Lung microvascular endothelial cell (primary cell): ENCODE results near the gene LMO2. TPM values are rescaled to one million over a fixed set of nuclear protein-coding genes. Genes with fewer than 3 reads are reported as not detected.
"Not testable (repeated sequence)": the region's sequence is repeated elsewhere in the genome, so short reads cannot be mapped to it uniquely, and the experiment has no call there.

ENCODE experiments used
- DNase-seq, 2 donors: peaks; one replicate each; pipeline versions ENCODE4 v3.0.0 to v3.0.0-alpha.2; 2010; ENCODE audit warnings: low read depth in 2 of 2
- total RNA-seq: library from RNA; depleted of rRNA; stranded (reverse); fragments of >200 nt; gene quantifications from 2 replicates; pipeline ENCODE4 v1.2.1, GENCODE V29; 2014

The LMO2 gene
- total RNA-seq, 1 donor from 2014 or later: 78.4 TPM

DNA sequence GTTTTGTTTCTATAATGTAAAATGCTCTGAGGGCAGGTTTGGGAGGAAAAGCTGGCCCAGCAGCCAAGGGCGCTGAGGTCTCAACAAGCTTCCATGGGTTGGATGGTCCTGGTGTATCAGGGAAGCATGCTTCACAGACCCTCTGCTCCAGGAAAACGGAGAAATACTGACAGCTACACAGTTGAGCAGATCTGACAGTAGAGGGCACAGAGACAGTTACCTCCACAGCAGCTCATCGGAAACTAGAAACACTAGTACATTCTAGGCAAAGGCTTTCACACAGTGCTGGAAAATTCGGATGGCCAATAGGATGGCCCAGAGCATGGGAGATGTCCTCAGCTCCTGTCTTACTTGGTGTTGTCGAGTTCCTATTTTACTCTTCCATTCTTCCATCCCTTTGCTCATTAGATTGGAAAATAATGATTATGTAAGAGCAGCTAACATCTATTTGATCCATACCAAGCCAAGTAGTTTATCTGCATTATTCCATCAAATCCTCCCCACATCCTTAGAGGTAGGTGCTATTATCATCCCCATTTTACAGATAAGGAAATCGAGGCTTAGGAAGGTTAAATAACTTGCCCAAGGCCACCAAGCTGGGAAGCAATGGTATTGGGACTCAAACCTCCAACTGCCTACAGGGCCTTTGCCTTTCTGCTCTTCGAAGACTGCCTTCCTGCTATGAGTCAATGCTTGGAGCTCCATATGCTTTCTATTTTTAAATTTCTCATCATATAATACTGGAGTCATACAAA, 28.3 kb downstream of the LMO2 start:
- peak in 1 of 2 donors; percentile 44 for DNase-seq

DNA sequence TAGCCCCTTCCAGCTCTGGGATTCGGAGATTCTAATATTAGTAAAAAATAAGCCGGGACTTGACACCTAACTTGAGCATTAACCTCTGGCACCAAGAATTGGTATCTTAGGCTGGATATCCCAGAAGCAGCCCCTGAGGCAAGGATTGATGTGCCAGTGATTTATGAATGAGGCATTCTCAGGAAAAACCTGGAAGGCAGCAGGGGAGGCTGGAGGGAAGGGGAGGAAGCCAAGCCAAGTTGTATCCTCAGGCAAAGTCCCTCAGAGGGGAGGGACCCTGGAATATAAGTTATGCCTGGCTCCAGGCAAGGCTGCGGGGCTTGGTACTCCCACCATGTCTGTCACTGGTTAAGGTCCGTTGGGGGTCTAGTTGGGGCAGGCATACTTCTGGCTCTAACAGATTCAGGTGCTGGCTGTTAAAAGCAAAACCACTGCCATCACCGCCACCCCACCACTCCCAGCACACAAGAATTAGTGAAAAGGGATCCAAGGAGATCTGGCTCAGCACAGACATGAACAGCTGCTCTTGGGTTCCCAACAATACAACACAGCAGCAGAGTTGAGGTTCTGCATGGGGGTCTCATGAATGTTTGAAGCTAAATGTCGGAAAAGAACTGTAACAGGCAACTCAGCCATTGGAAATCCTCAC, 29.8 kb downstream of the LMO2 start:
- DNase-seq: no peak

DNA sequence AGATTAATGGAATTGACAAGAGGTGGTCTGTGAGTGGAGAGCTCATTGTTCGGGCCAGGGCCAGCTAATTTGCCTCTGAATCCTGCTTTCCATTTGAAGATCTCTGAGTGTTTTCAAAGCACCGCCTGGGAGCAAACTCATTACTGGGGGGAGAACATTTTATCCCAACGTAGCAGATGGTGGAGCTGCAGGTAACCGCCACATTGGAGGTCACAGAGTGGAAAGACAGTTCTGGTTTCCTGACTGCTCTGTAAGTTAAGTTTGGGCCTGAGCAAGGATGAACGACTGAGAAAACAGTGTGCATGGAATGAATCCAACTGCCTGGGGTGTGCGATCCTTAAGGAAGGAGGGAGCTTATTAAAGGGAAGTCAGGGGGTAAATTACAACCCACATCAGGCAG, 30.5 kb downstream of the LMO2 start:
- no peak for DNase-seq

DNA sequence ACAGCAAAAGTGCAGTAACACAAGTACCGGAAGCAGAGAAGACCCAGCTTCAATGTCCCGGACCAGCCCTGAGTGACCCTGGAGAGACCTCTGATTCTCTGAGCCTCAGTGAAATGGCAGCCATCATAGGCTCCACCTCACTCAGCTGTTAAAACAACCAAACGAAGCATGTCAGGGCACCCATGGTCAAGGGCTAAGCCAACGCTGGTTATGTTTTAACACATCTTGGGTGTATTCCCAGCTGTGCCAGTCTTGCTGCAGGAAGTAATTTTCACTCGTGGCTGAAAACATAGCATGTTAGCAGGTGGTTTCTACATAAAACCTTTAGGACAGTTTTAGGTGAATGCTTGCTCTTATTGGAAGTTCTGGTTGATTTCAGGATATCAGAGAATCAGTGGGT, 30.9 kb downstream of the LMO2 start:
- no peak for DNase-seq

DNA sequence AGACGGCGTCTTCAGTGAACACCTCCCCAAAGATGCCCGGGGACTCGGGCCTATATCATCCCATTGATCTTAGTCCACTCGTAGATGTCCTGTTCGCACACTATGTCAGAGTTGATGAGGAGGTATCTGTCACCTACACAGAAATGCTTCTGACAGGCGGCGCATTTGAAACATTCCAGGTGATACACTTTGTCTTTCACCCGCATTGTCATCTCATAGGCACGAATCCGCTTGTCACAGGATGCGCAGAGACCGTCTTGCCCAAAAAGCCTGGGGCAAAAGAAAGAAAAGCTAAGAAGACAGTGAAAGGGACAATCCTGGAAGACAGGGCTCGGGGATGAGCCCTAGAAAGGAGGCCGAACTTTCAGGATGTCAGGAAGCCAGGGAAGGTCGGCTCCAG, 32.6 kb downstream of the LMO2 start:
- DNase-seq: no peak

DNA sequence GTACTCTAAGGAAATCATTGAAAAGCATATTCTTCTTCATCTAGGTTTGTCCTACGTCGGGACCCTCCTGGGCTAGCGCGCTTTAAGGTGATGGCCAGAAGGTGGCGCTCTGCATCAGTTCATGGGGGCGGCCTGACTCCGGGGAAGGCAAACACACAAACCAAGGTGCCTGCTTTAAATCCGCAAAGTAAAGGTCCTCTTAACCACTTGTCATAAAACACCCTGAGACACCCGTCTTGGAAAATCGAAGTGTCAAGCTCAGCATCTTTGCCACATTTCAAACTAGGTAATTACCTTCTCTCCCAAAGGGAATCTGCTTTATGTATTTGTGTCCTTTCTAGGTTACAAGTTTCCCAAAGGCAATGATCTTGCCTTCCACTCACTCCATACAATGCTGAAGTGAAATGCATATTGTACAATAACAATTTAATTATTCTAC, 33.9 kb downstream of the LMO2 start:
- peak; percentile 77 to 88 for DNase-seq

DNA sequence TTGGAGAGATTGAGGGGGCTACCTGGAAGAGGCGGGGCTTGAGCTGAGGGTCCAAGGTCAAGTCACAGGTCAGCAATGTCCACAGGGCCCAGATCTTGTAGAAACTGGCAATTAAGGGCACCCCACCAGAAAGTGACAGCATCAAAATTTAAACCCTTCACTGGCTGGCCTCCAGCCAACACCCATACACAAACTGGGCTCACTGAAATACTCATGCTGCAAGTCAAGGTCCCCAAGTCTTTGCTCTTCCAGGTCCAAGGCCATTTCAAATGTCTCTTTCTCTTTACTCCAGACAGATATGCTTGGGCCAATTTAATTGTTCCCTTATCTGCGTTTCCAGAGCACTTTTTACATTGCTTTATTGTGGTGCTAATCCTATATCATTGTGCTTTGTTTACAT, 36.4 kb downstream of the LMO2 start:
- DNase-seq: no peak

DNA sequence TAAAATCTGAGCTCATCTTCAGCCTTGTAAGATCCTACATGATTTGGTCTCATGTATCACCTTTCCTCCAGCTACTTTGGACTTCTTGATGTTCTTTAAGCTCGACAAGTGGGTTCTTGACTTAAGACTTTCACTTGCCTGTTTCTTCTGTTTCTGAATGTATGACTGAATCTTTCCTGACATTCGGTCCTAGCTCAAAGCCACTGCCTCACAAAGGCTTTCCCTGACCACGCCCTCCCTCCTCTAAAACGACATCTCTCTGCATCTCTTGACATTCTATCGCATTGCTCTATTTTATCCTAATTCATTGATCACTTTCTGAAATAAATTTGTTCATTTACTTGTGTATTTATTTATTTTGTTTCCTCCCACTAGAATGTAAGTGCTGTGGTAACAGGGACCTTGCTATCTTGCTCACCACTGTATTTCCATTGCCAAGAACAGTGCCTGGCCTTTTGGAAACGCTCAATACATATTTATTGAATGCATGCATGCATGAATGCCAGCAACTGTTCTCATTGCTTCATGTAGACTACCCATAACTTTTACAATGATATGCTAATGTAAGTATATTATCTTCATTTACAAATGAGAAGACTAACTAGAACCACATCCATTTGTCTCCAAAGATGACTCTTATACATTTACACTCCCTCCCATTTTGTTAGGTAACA, 43.0 kb downstream of the LMO2 start:
- no peak for DNase-seq

DNA sequence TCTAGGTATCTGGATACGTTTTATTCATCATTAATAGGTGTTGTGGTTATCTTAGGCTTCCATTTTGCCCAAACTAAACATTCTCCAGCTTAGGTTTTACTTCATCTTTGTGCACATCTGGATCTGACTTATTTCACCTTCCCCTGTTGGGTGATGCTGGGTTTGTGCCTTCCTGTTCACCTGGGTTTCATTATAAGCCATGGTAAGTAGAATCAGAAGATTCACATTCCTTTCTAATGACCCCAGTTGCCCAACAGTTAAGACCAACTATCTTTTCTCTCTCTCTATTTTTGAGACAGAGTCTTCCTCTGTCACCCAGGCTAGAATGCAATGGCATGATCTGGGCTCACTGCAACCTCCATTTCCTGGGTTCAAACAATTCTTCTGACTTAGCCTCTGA, 44.6 kb downstream of the LMO2 start:
- no peak for DNase-seq

DNA sequence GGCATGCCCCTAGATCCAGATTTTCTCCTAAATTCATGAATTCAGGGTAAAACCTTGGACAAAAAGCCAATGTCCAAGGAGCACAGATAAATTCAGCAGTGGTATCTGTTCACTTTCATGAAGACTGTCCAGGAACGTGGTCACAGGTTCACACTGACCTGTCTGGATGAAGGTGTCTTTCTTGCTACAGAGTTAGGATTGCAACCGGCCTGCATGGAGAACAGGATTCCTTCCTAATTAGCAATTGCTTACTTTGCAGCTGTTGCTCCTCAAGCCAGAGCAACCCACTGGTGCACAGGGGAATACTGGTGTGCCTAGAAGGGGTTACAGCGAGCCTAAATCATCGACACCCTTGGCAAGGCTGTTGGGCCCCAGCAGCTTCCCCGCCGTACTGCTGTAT, 47.6 kb downstream of the LMO2 start:
- DNase-seq: no peak

DNA sequence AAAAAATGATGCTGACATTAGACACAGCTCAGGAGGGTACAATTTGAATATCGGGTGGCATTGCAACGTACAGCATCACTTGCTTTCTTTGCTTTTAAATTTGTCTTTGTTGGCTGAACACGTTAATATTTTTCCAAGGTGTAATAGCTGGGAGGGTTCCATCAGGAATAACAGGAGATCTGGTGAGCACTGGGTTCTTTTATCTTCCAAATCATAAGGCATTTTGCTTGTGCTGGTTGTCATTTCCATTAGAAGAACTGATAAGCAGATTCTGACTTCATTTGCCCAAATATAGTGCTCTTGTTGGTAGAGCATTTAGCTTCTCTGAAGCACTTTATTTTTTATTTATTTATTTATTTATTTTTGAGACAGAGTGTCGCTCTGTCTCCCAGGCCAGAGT, 48.9 kb downstream of the LMO2 start:
- DNase-seq: no peak

DNA sequence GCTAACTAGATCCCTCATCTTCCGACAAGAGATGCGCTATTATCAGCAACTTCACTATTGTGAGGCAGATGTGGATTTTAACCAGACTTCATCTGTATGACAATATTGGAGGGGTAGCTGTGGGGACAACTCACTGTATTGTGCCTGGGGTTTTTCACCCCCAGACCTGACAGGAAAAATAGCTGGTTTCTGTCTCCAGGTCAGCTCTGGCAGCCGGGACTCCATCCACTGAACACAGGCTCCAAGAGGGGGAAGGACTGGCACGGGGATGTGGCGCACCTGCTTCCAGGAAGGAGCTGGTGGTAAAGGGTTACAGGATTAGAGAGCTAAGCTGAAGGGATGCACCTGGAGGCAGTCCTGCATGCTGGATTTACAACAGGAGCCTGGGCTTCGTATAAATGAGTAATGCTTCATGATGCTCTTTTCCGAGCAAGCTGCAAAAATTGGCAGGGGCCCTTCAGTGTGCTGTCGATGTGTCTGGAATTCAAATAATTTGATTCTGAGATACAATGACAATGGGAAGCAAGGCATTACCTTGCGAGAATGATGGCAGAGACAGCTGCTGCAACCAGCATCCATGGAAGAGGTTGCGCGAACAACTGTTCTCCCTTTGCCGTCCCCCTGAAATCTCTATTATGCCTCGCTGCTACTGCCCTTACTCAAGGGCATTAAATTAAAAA, 49.5 kb downstream of the LMO2 start:
- no peak for DNase-seq

DNA sequence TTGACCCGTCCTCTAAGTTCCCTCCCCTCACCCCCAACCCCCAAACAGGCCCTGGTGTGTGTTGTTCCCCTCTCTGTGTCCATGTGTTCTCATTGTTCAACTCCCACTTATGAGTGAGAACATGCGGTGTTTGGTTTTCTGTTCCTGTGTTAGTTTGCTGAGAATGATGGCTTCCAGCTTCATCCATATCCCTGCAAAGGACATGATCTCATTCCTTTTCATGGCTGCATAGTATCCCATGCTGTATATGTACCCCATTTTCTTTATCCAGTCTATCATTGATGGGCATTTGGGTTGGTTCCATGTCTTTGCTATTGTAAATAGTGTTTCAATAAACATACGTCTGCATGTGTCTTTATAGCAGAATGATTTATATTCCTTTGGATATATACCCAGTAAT, 53.6 kb downstream of the LMO2 start:
- not testable (repeated sequence) for DNase-seq

DNA sequence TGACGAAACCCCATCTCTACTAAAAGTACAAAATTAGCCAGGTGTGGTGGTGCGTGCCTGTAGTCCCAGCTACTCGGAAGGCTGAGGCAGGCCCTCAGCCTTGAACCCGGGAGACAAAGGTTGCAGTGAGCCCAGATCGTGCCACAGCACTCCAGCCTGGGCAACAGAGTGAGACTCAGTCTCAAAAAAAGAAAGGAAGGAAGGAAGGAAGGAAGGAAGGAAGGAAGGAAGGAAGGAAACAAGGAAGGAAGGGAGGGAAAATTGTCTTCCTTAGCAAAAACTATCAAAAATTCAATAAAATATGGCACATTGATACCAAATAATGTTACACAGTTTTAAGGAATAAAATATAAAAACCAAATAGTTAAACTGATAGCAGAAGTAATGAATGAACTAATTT, 54.5 kb downstream of the LMO2 start:
- not testable (repeated sequence) for DNase-seq

DNA sequence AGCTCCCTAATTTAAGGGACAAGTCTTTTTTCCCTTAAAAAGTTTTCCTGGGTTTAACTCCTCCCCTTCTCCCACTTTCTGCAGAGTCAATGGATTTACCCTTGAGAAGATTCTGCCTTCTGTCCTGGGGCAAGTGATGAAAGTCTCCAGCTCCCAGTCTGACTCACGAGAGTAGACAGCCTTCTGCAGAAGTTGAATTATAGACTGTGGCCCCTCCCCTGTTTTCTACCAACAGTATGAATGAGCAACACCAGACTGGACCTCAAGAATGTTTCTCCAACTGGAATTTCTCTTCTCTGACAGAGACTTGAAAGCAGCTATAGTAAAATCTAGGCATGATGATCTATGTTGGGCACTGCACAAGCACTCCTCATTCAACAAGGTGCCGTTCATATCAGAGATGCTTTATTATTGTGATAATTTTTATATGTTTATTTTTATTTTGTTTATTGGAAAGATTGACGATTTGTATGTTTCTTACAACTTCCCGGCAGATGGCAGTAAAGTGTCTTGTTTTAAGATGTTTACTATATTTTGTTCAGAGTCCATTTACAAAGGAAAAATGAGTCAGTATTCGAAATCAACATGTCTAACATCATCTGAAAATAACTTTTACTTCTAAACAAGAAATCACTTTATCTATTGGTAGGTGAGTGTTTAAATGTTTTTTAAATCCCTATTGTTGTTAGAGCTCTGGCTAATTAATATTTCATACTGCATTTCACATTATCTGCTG, 56.6 kb downstream of the LMO2 start:
- peak; percentile 73 for DNase-seq

DNA sequence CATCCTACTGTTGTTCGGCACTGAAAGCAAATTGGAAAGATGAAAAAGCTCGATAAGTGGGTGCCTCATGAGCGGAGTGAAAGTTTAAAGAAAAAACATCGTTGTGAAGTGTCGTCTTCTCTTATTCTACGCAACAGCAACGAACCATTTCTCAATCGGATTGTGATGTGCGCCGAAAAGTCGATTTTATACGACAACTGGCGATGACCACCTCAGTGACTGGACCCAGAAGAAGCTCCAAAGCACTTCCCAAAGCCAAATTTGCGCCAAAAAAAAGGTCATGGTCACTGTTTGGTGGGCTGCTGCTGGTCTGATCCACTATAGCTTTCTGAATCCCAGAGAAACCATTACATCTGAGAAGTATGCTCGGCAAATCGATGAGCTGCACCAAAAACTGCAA, 59.2 kb downstream of the LMO2 start:
- DNase-seq: no peak

DNA sequence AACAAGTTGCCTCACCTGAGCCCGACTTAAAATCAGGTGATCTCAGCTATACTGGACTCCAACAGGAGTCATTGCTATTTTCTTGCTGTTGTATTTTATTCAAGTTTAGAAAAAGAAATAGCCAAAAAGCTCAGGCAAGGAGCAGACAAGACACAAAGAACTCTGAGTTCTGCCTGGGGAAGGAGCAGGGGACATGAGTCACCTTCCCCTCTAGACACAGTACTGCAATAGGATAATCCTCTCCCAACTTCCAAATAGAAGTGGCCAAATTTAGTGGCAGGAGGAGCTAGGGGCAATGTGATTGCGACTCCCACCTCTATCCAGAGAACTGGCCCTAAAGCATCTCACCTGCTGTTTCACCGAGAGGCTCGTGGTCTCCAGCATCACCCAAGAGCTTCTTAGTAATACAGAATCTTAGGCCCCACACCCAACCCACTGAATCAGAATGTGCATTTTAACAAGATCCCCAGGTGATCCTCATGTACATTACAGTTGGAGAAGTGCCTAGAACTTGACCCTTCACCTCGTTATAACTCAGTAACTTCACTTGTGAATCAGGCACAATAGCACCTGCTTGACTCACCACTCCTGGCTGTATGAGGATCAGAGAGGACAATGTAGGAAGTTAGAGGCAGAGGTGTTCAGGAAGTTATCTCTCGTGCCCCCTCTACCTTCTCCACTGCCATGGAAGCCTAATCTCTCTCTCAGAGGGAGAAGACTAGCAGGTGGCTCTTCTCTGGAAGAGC, 60.8 kb downstream of the LMO2 start:
- peak in 1 of 2 donors; percentile 28 for DNase-seq

DNA sequence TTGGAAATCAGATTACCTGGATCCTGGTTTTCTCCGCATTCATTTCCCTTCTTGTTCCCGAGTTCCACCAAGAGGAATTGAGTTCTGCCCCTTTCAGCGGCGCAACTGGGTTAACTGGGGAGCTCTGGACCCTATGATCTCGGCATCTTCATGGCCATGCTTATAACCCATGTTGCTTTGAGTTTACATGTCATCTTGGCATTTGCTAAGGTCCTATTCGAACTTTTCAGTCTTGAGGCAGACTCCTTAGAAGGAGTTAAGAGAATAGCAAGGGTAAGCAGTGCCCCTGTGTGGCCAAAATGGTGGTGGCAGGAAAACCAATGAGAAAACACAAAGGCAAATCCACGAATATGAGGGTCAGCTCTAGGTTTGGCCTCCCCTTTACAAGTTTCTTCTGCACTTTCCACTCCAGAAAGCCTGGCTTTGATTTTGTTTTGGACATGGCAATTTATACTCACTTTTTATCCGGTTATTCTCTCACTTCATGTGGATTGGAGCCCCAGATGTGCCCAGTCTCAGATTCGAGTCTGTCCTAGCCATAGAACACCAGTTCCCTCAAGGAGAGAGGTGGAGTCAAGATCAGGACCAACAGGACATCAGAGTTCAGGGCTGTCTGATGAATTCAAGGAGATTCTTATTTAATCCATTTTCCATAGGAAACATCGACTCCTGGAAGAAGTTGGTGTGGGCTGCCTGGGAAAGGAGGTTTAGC, 62.3 kb downstream of the LMO2 start:
- peak; percentile 35 to 76 for DNase-seq

DNA sequence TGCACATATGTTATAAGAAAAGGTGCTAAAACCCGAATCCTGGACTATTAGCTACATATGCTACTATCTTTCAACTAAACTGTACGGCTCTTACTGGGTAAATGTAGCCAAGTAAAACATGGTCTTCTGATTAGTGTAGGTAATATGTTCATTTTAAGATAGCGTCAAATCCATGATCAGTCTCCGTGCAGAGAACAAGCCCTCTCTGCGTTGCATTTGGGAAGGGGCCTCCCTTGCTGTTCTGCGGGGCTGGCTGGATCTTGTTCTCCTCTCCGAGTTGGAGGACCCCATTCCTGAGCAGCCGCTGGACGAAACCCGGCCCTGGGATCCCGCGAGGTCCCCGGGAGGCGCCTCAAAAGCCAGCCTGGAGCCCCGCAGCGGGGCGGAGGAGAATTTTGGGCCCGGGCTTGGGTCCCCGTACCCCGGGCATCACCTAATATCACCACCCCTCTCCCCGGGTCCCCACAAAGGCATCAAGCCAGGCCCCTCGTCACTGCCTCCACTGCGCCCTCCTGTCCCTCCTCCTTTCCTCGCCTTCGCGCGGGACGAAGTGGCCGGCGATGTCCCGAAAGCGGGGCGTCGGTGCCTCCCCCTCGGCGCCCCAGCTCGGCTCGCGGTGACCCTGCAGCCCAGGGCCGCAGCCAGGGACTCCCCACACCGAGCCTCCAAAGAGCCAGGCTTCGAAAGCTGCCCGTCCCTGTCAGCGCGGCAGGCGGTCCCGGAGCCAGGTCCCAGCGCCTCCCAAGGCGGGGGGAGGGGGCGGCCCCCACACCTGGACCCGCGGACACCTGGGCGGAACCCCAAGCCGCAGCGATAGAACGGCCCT, 63.1 kb downstream of the LMO2 start:
- no peak for DNase-seq
